Measurements from ENCODE around the gene ROGDI.

DNA sequence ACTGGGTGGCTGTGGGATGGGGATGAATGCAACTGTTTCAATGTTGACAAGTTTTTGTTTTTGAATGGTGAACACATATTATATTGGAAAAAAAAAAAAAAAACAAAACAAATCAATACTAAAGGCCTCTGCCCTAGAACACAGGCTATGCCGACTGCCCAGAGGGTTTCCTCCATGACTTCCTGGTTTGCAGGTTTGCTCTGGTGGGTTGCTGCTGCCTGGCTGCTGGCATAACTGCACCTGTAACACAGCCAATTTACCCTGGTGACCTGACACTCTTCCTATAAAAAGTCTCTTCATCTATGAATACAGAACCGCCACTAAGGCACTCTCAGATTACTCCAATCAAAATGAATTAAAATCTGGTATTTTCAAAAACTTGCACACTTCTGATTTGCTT, 34.3 kb upstream of the ROGDI start:
- TF ChIP-seq EZH2 (IDR thresholded peaks at IDR 0.05; ENCODE audit: insufficient read depth, poor library complexity, severe bottlenecking): no peak
- TF ChIP-seq EZH2phosphoT487 (IDR thresholded peaks at IDR 0.05; ENCODE audit: insufficient read depth, low read depth): no peak
